GM23338 (cell line): ENCODE results near the gene ULK4.

Experiments
- CREB1 ChIP-seq: fragments of 250-450 bp; sonication (Bioruptor Pico); IDR thresholded peaks from 2 replicates; pipeline ENCODE4 v1.5.0; 2020; ENCODE audit warnings: low read depth, mild to moderate bottlenecking, moderate library complexity
- CTCF ChIP-seq, 2 experiments: fragments of 200-600 bp in 1 of 2; sonication (generic) in 1 of 2; conservative IDR thresholded peaks; 2 replicates each; pipeline versions ENCODE4 v1.5.1 to v1.6.1; 2016 to 2017; ENCODE audit warnings: antibody characterized with exemption in 2 of 2, low read depth in 2 of 2, mild to moderate bottlenecking in 2 of 2, moderate library complexity in 1 of 2
- ETS1 ChIP-seq: IDR thresholded peaks from 2 replicates; pipeline ENCODE4 v1.6.1; 2016; ENCODE audit warnings: antibody characterized with exemption
- EZH2 ChIP-seq: fragments of 200-600 bp; sonication (generic); IDR thresholded peaks from one replicate; pipeline ENCODE4 v1.8.0; 2017; ENCODE audit warnings: antibody characterized with exemption, mild to moderate bottlenecking, low read depth; ENCODE audit not compliant: unreplicated experiment
- EZH2phosphoT487 ChIP-seq: fragments of 200-600 bp; sonication (generic); IDR thresholded peaks from one replicate; pipeline ENCODE4 v1.8.1; 2018; ENCODE audit warnings: antibody characterized with exemption; ENCODE audit not compliant: unreplicated experiment
- JUNB ChIP-seq: IDR thresholded peaks from one replicate; pipeline ENCODE4 v1.6.1; 2016; ENCODE audit warnings: antibody characterized with exemption; ENCODE audit not compliant: unreplicated experiment
- NANOG ChIP-seq: IDR thresholded peaks from 2 replicates; pipeline ENCODE4 v1.6.1; 2016; ENCODE audit warnings: antibody characterized with exemption, borderline replicate concordance
- POLR2AphosphoS5 ChIP-seq: IDR thresholded peaks from 2 replicates; pipeline ENCODE4 v1.6.1; 2016; ENCODE audit warnings: antibody characterized with exemption, low read depth
- REST ChIP-seq: IDR thresholded peaks from one replicate; pipeline ENCODE4 v1.6.1; 2018; ENCODE audit warnings: antibody characterized with exemption; ENCODE audit not compliant: unreplicated experiment
- ZNF462 ChIP-seq: fragments of 250-450 bp; sonication (Bioruptor Pico); IDR thresholded peaks from 2 replicates; pipeline ENCODE4 v1.5.0; 2020; ENCODE audit warnings: mild to moderate bottlenecking, moderate library complexity

- no peak for TF ChIP-seq EZH2
- TF ChIP-seq REST = no peak
- TF ChIP-seq POLR2AphosphoS5 = no peak
- TF ChIP-seq CTCF (conservative IDR thresholded peaks at IDR 0.05; ENCODE audit: low read depth in 2 of 2) = no peak
- TF ChIP-seq EZH2phosphoT487 = no peak
- no peak for TF ChIP-seq JUNB
- TF ChIP-seq CREB1 (CRISPR knock-in tag) = no peak
- TF ChIP-seq NANOG = no peak
- no peak for TF ChIP-seq ETS1
- TF ChIP-seq ZNF462 = no peak
Measured at GRCh38 chr3:41673650-41674049, 288.3 kb downstream of the ULK4 start.
